ENCODE results near the gene STIL. TPM values are rescaled to one million over a fixed set of nuclear protein-coding genes. Genes with fewer than 3 reads are reported as not detected.

The STIL gene
- total and polyA plus RNA-seq, 2 of the 13 experiments (the other 11 are each of a cell fraction or from before 2014, with no cell fraction given), result 13.7 to 18.6 TPM

DNA sequence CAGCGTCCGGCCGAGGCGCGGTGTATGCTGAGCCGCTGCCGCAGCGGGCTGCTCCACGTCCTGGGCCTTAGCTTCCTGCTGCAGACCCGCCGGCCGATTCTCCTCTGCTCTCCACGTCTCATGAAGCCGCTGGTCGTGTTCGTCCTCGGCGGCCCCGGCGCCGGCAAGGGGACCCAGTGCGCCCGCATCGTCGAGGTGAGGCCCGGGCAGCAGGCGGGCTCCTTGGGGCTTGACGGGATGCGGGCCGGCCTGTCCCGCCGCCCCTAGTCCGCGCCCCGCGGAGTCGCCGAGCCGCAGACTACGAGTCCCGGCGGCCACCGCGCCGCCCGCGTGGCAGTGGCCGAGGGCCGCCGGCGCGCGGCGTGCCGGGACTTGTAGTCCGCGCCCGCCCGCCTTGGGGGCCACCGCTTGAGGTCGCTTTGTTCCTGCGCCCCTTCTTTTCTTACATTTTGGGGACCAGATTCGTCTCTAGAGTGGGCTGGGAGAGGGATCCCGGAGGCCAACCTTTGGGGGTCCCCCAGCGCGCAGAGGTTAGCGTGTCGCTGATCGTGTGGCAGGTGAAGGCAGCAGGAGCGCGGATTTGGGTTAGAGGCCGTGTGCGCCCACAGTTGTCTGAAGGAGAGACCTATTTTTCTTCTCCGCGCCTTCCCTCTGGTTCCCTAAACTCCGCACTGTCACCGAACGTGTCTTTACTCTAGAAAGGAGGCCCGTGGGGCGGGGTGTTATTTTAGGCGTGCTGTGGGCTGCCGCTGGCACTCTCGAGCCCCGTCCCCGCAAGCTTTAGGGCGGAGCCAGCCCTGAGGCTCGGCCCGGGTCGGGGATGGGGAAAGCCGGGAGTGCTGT lies 20.2 kb upstream of the STIL start (continued):
- TF ChIP-seq, protein P1, sequence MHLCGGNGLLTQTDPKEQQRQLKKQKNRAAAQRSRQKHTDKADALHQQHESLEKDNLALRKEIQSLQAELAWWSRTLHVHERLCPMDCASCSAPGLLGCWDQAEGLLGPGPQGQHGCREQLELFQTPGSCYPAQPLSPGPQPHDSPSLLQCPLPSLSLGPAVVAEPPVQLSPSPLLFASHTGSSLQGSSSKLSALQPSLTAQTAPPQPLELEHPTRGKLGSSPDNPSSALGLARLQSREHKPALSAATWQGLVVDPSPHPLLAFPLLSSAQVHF (CRISPR knock-in tag; IDR thresholded peaks at IDR 0.05), result 0 out of 2 replicates have a peak, but pooled peaks have one; percentile 57
- TF ChIP-seq, protein P2, sequence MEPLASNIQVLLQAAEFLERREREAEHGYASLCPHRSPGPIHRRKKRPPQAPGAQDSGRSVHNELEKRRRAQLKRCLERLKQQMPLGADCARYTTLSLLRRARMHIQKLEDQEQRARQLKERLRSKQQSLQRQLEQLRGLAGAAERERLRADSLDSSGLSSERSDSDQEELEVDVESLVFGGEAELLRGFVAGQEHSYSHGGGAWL (CRISPR knock-in tag; IDR thresholded peaks at IDR 0.05), result no peak; the same call in 1 of the 2 replicates
- TF ChIP-seq ISL2 (CRISPR knock-in tag; IDR thresholded peaks at IDR 0.05) (peak; percentile 80), ZNF17 (CRISPR knock-in tag; IDR thresholded peaks at IDR 0.05) (no peak), ZNF761 (CRISPR knock-in tag; conservative IDR thresholded peaks at IDR 0.05) (no peak; the same call in 1 of the 2 replicates), ARNT (IDR thresholded peaks at IDR 0.05) (no peak), ELF1 (CRISPR knock-in tag; IDR thresholded peaks at IDR 0.05) (no peak), ZNF496 (CRISPR knock-in tag; IDR thresholded peaks at IDR 0.05; ENCODE audit: insufficient replicate concordance) (no peak), TBP (CRISPR knock-in tag; IDR thresholded peaks at IDR 0.05) (no peak), DNMT3B (CRISPR knock-in tag; conservative IDR thresholded peaks at IDR 0.05) (no peak), ZNF570 (CRISPR knock-in tag; IDR thresholded peaks at IDR 0.05; ENCODE audit: borderline replicate concordance) (no peak), ZNF317 (CRISPR knock-in tag; IDR thresholded peaks at IDR 0.05) (no peak), PRPF4 (IDR thresholded peaks at IDR 0.05; ENCODE audit: low read depth, low read length, poor library complexity, severe bottlenecking) (no peak), MAFG (CRISPR knock-in tag; IDR thresholded peaks at IDR 0.05) (no peak), SRSF9 (IDR thresholded peaks at IDR 0.05; ENCODE audit: borderline replicate concordance, insufficient read depth, low read depth, low read length, poor library complexity, severe bottlenecking) (no peak), ZNF616 (CRISPR knock-in tag; IDR thresholded peaks at IDR 0.05; ENCODE audit: low read depth) (no peak), MIER3 (CRISPR knock-in tag; IDR thresholded peaks at IDR 0.05; ENCODE audit: borderline replicate concordance) (no peak), ZC3H13 (CRISPR knock-in tag; IDR thresholded peaks at IDR 0.05) (no peak), KMT2A (CRISPR knock-in tag; IDR thresholded peaks at IDR 0.05) (no peak), ZNF331 (CRISPR knock-in tag; IDR thresholded peaks at IDR 0.05) (peak; percentile 50; the same call in 1 of the 2 replicates), SP1 (IDR thresholded peaks at IDR 0.05) (no peak), SP1 (CRISPR knock-in tag; IDR thresholded peaks at IDR 0.05) (no peak; the same call in 1 of the 2 replicates)
- TF ChIP-seq, protein P3, sequence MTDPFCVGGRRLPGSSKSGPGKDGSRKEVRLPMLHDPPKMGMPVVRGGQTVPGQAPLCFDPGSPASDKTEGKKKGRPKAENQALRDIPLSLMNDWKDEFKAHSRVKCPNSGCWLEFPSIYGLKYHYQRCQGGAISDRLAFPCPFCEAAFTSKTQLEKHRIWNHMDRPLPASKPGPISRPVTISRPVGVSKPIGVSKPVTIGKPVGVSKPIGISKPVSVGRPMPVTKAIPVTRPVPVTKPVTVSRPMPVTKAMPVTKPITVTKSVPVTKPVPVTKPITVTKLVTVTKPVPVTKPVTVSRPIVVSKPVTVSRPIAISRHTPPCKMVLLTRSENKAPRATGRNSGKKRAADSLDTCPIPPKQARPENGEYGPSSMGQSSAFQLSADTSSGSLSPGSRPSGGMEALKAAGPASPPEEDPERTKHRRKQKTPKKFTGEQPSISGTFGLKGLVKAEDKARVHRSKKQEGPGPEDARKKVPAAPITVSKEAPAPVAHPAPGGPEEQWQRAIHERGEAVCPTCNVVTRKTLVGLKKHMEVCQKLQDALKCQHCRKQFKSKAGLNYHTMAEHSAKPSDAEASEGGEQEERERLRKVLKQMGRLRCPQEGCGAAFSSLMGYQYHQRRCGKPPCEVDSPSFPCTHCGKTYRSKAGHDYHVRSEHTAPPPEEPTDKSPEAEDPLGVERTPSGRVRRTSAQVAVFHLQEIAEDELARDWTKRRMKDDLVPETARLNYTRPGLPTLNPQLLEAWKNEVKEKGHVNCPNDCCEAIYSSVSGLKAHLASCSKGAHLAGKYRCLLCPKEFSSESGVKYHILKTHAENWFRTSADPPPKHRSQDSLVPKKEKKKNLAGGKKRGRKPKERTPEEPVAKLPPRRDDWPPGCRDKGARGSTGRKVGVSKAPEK (CRISPR knock-in tag; IDR thresholded peaks at IDR 0.05; ENCODE audit: borderline replicate concordance), result no peak
- TF ChIP-seq, protein P4, sequence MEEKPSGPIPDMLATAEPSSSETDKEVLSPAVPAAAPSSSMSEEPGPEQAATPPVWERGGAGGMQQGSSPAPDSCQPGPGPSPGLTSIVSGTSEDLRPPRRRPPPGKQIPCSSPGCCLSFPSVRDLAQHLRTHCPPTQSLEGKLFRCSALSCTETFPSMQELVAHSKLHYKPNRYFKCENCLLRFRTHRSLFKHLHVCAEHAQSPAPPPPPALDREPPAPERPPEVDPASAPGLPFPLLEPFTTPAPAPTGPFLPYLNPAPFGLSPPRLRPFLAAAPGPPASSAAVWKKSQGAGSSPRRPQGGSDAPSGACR (CRISPR knock-in tag; IDR thresholded peaks at IDR 0.05), result no peak
- TF ChIP-seq, protein P5, sequence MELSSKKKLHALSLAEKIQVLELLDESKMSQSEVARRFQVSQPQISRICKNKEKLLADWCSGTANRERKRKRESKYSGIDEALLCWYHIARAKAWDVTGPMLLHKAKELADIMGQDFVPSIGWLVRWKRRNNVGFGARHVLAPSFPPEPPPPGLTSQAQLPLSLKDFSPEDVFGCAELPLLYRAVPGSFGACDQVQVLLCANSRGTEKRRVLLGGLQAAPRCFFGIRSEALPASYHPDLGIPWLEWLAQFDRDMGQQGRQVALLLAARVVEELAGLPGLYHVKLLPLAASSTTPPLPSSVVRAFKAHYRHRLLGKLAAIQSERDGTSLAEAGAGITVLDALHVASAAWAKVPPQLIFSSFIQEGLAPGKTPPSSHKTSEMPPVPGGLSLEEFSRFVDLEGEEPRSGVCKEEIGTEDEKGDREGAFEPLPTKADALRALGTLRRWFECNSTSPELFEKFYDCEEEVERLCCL (CRISPR knock-in tag; IDR thresholded peaks at IDR 0.05; ENCODE audit: borderline replicate concordance), result no peak; the same call in 1 of the 2 replicates

Measured in HepG2 (cell line).